GM18951 (cell line): ENCODE results near the gene EIF4E3.

Source experiments
- POLR2A ChIP-seq: IDR thresholded peaks from 4 replicates; pipeline ENCODE4 v1.6.1; 2011; ENCODE audit warnings: mild to moderate bottlenecking; ENCODE audit not compliant: insufficient read length, insufficient read depth; ENCODE audit errors: extremely low read depth
- in situ Hi-C: fragments of 300-500 bp; cut with MboI; formaldehyde crosslinking; loops from one replicate; pipeline ENCODE4 v1.12.0; 2022; ENCODE audit warnings: low sequenced_read_pairs, mixed read lengths, inconsistent platforms; ENCODE audit not compliant: unreplicated experiment

EIF4E3 gene

GRCh38 chr3:71672807-71673206 is 52.4 kb downstream of the EIF4E3 start:
- in situ Hi-C loops = loop anchor here (25.0 kb wide), 1 partner anchor 1136 kb away; no protein-coding TSS in a partner anchor
- TF ChIP-seq POLR2A = no peak

GRCh38 chr3:71672340-71672739 is 52.9 kb downstream of the EIF4E3 start:
- in situ Hi-C loops = loop anchor here (25.0 kb wide), 1 partner anchor 1135 kb away; no protein-coding TSS in a partner anchor
- no peak for TF ChIP-seq POLR2A

- in situ Hi-C loops = loop anchor here (25.0 kb wide), 1 partner anchor 1134 kb away; no protein-coding TSS in a partner anchor
- TF ChIP-seq POLR2A = no peak
These were observed 53.9 kb downstream of the EIF4E3 start for GRCh38 chr3:71671216-71671845.

- in situ Hi-C loops = loop anchor here (25.0 kb wide), 1 partner anchor 1125 kb away; no protein-coding TSS in a partner anchor
- no peak for TF ChIP-seq POLR2A
These were observed 62.6 kb downstream of the EIF4E3 start for GRCh38 chr3:71662568-71662967.

- in situ Hi-C loops = loop anchor here (25.0 kb wide), 1 partner anchor 1125 kb away; no protein-coding TSS in a partner anchor
- no peak for TF ChIP-seq POLR2A
These were observed 63.1 kb downstream of the EIF4E3 start for GRCh38 chr3:71662056-71662455.

GRCh38 chr3:71659864-71660591 is 65.2 kb downstream of the EIF4E3 start:
- in situ Hi-C loops = loop anchor here (25.0 kb wide), 1 partner anchor 1123 kb away; no protein-coding TSS in a partner anchor
- TF ChIP-seq POLR2A = no peak

- in situ Hi-C loops = loop anchor here (25.0 kb wide), 1 partner anchor 1121 kb away; no protein-coding TSS in a partner anchor
- TF ChIP-seq POLR2A = no peak
These were observed 67.2 kb downstream of the EIF4E3 start for GRCh38 chr3:71657831-71658530.

GRCh38 chr3:71655061-71655460 is 70.1 kb downstream of the EIF4E3 start:
- no peak for TF ChIP-seq POLR2A
- in situ Hi-C loops = loop anchor here (25.0 kb wide), 1 partner anchor 1118 kb away; no protein-coding TSS in a partner anchor

GRCh38 chr3:71653414-71653807 is 71.8 kb downstream of the EIF4E3 start:
- TF ChIP-seq POLR2A = no peak
- in situ Hi-C loops = loop anchor here (25.0 kb wide), 1 partner anchor 1116 kb away; no protein-coding TSS in a partner anchor

- in situ Hi-C loops = loop anchor here (25.0 kb wide), 1 partner anchor 1116 kb away; no protein-coding TSS in a partner anchor
- TF ChIP-seq POLR2A = no peak
These were observed 72.3 kb downstream of the EIF4E3 start for GRCh38 chr3:71652781-71653413.

GRCh38 chr3:71651625-71652024 is 73.6 kb downstream of the EIF4E3 start:
- in situ Hi-C loops = loop anchor here (25.0 kb wide), 1 partner anchor 1114 kb away; no protein-coding TSS in a partner anchor
- no peak for TF ChIP-seq POLR2A

GRCh38 chr3:71650372-71650771 is 74.8 kb downstream of the EIF4E3 start:
- no peak for TF ChIP-seq POLR2A
- in situ Hi-C loops = loop anchor here (25.0 kb wide), 1 partner anchor 1113 kb away; no protein-coding TSS in a partner anchor

- no peak for TF ChIP-seq POLR2A
- in situ Hi-C loops = loop anchor here (25.0 kb wide), 1 partner anchor 1112 kb away; no protein-coding TSS in a partner anchor
These were observed 75.4 kb downstream of the EIF4E3 start for GRCh38 chr3:71649757-71650156.

- in situ Hi-C loops = no loop called here
- no peak for TF ChIP-seq POLR2A
These were observed 77.5 kb downstream of the EIF4E3 start for GRCh38 chr3:71647751-71648150.
